GM23338 (cell line): ENCODE results near the gene CCN5. TPM values are rescaled to one million over a fixed set of nuclear protein-coding genes. Genes with fewer than 3 reads are reported as not detected.

Experiments used
- ATAC-seq: fragments of 200-7000 bp; cut with Tn5 transposase; 3 replicates; pipeline ENCODE4 v1.9.1; 2020
- DNase-seq: peaks from one replicate; pipeline ENCODE4 v3.0.0-alpha.2; 2015; ENCODE audit warnings: low spot score
- H2AFZ ChIP-seq: fragments of 200-600 bp; sonication (generic); 2 replicates; pipeline ENCODE4 v1.8.0; 2016; ENCODE audit warnings: antibody characterized with exemption, mild to moderate bottlenecking, moderate library complexity
- H3F3A ChIP-seq: fragments of 200-600 bp; sonication (generic); replicated peaks from 2 replicates; pipeline ENCODE4 v1.8.0; 2017; ENCODE audit warnings: antibody characterized with exemption, mixed run types, low read depth
- H3K27ac ChIP-seq: fragments of 200-600 bp; sonication (generic); 2 replicates; pipeline ENCODE4 v1.6.1; 2016; ENCODE audit warnings: low read depth
- H3K27me3 ChIP-seq: fragments of 200-600 bp; sonication (generic); 2 replicates; pipeline ENCODE4 v1.8.0; 2016; ENCODE audit warnings: mild to moderate bottlenecking, mixed run types, moderate library complexity; ENCODE audit not compliant: insufficient read depth
- H3K36me3 ChIP-seq: fragments of 200-600 bp; sonication (generic); 2 replicates; pipeline ENCODE4 v1.8.0; 2016; ENCODE audit warnings: mild to moderate bottlenecking; ENCODE audit not compliant: insufficient read depth
- H3K4me1 ChIP-seq: fragments of 200-600 bp; sonication (generic); 2 replicates; pipeline ENCODE4 v1.8.0; 2016; ENCODE audit warnings: mild to moderate bottlenecking, moderate library complexity; ENCODE audit not compliant: insufficient read depth
- H3K4me2 ChIP-seq: fragments of 200-600 bp; sonication (generic); 2 replicates; pipeline ENCODE4 v1.7.1; 2017; ENCODE audit warnings: mixed run types
- H3K4me3 ChIP-seq: fragments of 200-600 bp; sonication (generic); 2 replicates; pipeline ENCODE4 v1.6.1; 2016; ENCODE audit warnings: mixed run types
- H3K79me2 ChIP-seq: fragments of 200-600 bp; sonication (generic); replicated peaks from 2 replicates; pipeline ENCODE4 v1.8.0; 2017; ENCODE audit warnings: mild to moderate bottlenecking; ENCODE audit not compliant: insufficient read depth
- H3K9me2 ChIP-seq: fragments of 200-600 bp; sonication (generic); 2 replicates; pipeline ENCODE4 v1.8.0; 2017; ENCODE audit not compliant: insufficient read depth
- H4K20me1 ChIP-seq: fragments of 200-600 bp; sonication (generic); replicated peaks from 2 replicates; pipeline ENCODE4 v1.8.0; 2017; ENCODE audit warnings: mild to moderate bottlenecking; ENCODE audit not compliant: insufficient read depth
- H3K27ac Mint-ChIP-seq: 2 replicates; pipeline ENCODE4 v1.8.0; 2020; ENCODE audit warnings: inconsistent platforms, mild to moderate bottlenecking, moderate library complexity, mixed read lengths
- H3K27me3 Mint-ChIP-seq: 3 replicates; pipeline ENCODE4 v1.8.0; 2022; ENCODE audit warnings: low read depth, mild to moderate bottlenecking, moderate library complexity, mixed read lengths, inconsistent platforms; ENCODE audit not compliant: insufficient read depth, poor library complexity
- H3K36me3 Mint-ChIP-seq: 3 replicates; pipeline ENCODE4 v1.8.0; 2021; ENCODE audit warnings: low read depth, mild to moderate bottlenecking, inconsistent platforms, moderate library complexity, mixed read lengths
- H3K4me1 Mint-ChIP-seq: 3 replicates; pipeline ENCODE4 v1.8.0; 2020; ENCODE audit warnings: mild to moderate bottlenecking, inconsistent platforms, mixed read lengths
- H3K4me3 Mint-ChIP-seq: 3 replicates; pipeline ENCODE4 v1.8.0; 2021; ENCODE audit warnings: moderate library complexity, mild to moderate bottlenecking, inconsistent platforms, mixed read lengths
- H3K9me3 Mint-ChIP-seq: 3 replicates; pipeline ENCODE4 v1.8.0; 2020; ENCODE audit warnings: moderate library complexity, mild to moderate bottlenecking, inconsistent platforms, mixed read lengths
- CREB1 ChIP-seq: fragments of 250-450 bp; sonication (Bioruptor Pico); IDR thresholded peaks from 2 replicates; pipeline ENCODE4 v1.5.0; 2020; ENCODE audit warnings: low read depth, mild to moderate bottlenecking, moderate library complexity
- CTCF ChIP-seq, 2 experiments: fragments of 200-600 bp in 1 of 2; sonication (generic) in 1 of 2; conservative IDR thresholded peaks; 2 replicates each; pipeline versions ENCODE4 v1.5.1 to v1.6.1; 2016 to 2017; ENCODE audit warnings: antibody characterized with exemption in 2 of 2, low read depth in 2 of 2, mild to moderate bottlenecking in 2 of 2, moderate library complexity in 1 of 2
- ETS1 ChIP-seq: IDR thresholded peaks from 2 replicates; pipeline ENCODE4 v1.6.1; 2016; ENCODE audit warnings: antibody characterized with exemption
- EZH2 ChIP-seq: fragments of 200-600 bp; sonication (generic); IDR thresholded peaks from one replicate; pipeline ENCODE4 v1.8.0; 2017; ENCODE audit warnings: antibody characterized with exemption, mild to moderate bottlenecking, low read depth; ENCODE audit not compliant: unreplicated experiment
- EZH2phosphoT487 ChIP-seq: fragments of 200-600 bp; sonication (generic); IDR thresholded peaks from one replicate; pipeline ENCODE4 v1.8.1; 2018; ENCODE audit warnings: antibody characterized with exemption; ENCODE audit not compliant: unreplicated experiment
- JUNB ChIP-seq: IDR thresholded peaks from one replicate; pipeline ENCODE4 v1.6.1; 2016; ENCODE audit warnings: antibody characterized with exemption; ENCODE audit not compliant: unreplicated experiment
- NANOG ChIP-seq: IDR thresholded peaks from 2 replicates; pipeline ENCODE4 v1.6.1; 2016; ENCODE audit warnings: antibody characterized with exemption, borderline replicate concordance
- POLR2AphosphoS5 ChIP-seq: IDR thresholded peaks from 2 replicates; pipeline ENCODE4 v1.6.1; 2016; ENCODE audit warnings: antibody characterized with exemption, low read depth
- STAT1 ChIP-seq: IDR thresholded peaks from one replicate; pipeline ENCODE4 v1.6.1; 2016; ENCODE audit warnings: antibody characterized with exemption; ENCODE audit not compliant: unreplicated experiment
- ZNF114 ChIP-seq: fragments of 250-450 bp; sonication (Bioruptor Pico); IDR thresholded peaks from 2 replicates; pipeline ENCODE4 v1.5.0; 2020; ENCODE audit warnings: mild to moderate bottlenecking, moderate library complexity
- ZNF331 ChIP-seq: fragments of 250-450 bp; sonication (Bioruptor Pico); IDR thresholded peaks from 2 replicates; pipeline ENCODE4 v1.5.0; 2020; ENCODE audit warnings: low read depth, mild to moderate bottlenecking, moderate library complexity
- polyA plus RNA-seq: library from polyadenylated mRNA; unstranded; fragments of >200 nt; fragmentation: Nextera tagmentation; extraction: Ambion mirVana; gene quantifications from 2 replicates; pipeline ENCODE4 v1.2.1, GENCODE V29; 2016
- total RNA-seq: library from RNA; depleted of rRNA; stranded (reverse); fragments of >200 nt; shearing (Covaris generic); gene quantifications from 2 replicates; pipeline ENCODE4 v1.2.3, GENCODE V29; 2014
- TF ChIP-seq, protein P1 (sequence below): IDR thresholded peaks from one replicate; pipeline ENCODE4 v1.6.1; 2018; ENCODE audit warnings: antibody characterized with exemption; ENCODE audit not compliant: unreplicated experiment
- TF ChIP-seq, protein P2 (sequence below): fragments of 250-450 bp; sonication (Bioruptor Pico); IDR thresholded peaks from 2 replicates; pipeline ENCODE4 v1.5.0; 2020; ENCODE audit warnings: mild to moderate bottlenecking, moderate library complexity

The CCN5 gene
- total and polyA plus RNA-seq, 2 experiments from 2014 or later, result not detected

GRCh38 chr20:44762466-44763140 is 47.4 kb downstream of the CCN5 start:
- Histone ChIP-seq H4K20me1 (no peaks in the 10 kb centered on the region; the same call in 1 of the 2 replicates), H3K4me3 (no peak overlapping the region), H3K36me3 (no peaks in the 10 kb centered on the region), H3K79me2 (no peaks in the 10 kb centered on the region), H2AFZ (no peak overlapping the region), H3F3A (no peaks in the 10 kb centered on the region), H3K9me2 (no peaks in the 10 kb centered on the region), H3K4me2 (no peak overlapping the region), H3K27me3 (no peaks in the 10 kb centered on the region), H3K27ac (no peak overlapping the region), H3K4me1 (no peaks in the 10 kb centered on the region)
- ATAC-seq (no peak), DNase-seq (no peak)
- Mint-ChIP-seq H3K27me3 (peaks cover 2% of the 10 kb centered on the region), H3K4me1 (peaks cover 6% of the 10 kb centered on the region), H3K36me3 (peaks cover 3% of the 10 kb centered on the region; the same call in 1 of the 3 replicates), H3K9me3 (no peaks in the 10 kb centered on the region), H3K4me3 (no peak overlapping the region), H3K27ac (no peak overlapping the region)
- TF ChIP-seq JUNB (no peak), STAT1 (no peak), POLR2AphosphoS5 (no peak), CREB1 (CRISPR knock-in tag) (no peak), ZNF331 (no peak), EZH2 (no peak), NANOG (no peak), EZH2phosphoT487 (no peak), CTCF (conservative IDR thresholded peaks at IDR 0.05; ENCODE audit: low read depth in 2 of 2) (no peak), ETS1 (no peak), ZNF114 (CRISPR knock-in tag) (no peak)
- TF ChIP-seq, protein P1, sequence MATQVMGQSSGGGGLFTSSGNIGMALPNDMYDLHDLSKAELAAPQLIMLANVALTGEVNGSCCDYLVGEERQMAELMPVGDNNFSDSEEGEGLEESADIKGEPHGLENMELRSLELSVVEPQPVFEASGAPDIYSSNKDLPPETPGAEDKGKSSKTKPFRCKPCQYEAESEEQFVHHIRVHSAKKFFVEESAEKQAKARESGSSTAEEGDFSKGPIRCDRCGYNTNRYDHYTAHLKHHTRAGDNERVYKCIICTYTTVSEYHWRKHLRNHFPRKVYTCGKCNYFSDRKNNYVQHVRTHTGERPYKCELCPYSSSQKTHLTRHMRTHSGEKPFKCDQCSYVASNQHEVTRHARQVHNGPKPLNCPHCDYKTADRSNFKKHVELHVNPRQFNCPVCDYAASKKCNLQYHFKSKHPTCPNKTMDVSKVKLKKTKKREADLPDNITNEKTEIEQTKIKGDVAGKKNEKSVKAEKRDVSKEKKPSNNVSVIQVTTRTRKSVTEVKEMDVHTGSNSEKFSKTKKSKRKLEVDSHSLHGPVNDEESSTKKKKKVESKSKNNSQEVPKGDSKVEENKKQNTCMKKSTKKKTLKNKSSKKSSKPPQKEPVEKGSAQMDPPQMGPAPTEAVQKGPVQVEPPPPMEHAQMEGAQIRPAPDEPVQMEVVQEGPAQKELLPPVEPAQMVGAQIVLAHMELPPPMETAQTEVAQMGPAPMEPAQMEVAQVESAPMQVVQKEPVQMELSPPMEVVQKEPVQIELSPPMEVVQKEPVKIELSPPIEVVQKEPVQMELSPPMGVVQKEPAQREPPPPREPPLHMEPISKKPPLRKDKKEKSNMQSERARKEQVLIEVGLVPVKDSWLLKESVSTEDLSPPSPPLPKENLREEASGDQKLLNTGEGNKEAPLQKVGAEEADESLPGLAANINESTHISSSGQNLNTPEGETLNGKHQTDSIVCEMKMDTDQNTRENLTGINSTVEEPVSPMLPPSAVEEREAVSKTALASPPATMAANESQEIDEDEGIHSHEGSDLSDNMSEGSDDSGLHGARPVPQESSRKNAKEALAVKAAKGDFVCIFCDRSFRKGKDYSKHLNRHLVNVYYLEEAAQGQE, result no peak
- TF ChIP-seq, protein P2, sequence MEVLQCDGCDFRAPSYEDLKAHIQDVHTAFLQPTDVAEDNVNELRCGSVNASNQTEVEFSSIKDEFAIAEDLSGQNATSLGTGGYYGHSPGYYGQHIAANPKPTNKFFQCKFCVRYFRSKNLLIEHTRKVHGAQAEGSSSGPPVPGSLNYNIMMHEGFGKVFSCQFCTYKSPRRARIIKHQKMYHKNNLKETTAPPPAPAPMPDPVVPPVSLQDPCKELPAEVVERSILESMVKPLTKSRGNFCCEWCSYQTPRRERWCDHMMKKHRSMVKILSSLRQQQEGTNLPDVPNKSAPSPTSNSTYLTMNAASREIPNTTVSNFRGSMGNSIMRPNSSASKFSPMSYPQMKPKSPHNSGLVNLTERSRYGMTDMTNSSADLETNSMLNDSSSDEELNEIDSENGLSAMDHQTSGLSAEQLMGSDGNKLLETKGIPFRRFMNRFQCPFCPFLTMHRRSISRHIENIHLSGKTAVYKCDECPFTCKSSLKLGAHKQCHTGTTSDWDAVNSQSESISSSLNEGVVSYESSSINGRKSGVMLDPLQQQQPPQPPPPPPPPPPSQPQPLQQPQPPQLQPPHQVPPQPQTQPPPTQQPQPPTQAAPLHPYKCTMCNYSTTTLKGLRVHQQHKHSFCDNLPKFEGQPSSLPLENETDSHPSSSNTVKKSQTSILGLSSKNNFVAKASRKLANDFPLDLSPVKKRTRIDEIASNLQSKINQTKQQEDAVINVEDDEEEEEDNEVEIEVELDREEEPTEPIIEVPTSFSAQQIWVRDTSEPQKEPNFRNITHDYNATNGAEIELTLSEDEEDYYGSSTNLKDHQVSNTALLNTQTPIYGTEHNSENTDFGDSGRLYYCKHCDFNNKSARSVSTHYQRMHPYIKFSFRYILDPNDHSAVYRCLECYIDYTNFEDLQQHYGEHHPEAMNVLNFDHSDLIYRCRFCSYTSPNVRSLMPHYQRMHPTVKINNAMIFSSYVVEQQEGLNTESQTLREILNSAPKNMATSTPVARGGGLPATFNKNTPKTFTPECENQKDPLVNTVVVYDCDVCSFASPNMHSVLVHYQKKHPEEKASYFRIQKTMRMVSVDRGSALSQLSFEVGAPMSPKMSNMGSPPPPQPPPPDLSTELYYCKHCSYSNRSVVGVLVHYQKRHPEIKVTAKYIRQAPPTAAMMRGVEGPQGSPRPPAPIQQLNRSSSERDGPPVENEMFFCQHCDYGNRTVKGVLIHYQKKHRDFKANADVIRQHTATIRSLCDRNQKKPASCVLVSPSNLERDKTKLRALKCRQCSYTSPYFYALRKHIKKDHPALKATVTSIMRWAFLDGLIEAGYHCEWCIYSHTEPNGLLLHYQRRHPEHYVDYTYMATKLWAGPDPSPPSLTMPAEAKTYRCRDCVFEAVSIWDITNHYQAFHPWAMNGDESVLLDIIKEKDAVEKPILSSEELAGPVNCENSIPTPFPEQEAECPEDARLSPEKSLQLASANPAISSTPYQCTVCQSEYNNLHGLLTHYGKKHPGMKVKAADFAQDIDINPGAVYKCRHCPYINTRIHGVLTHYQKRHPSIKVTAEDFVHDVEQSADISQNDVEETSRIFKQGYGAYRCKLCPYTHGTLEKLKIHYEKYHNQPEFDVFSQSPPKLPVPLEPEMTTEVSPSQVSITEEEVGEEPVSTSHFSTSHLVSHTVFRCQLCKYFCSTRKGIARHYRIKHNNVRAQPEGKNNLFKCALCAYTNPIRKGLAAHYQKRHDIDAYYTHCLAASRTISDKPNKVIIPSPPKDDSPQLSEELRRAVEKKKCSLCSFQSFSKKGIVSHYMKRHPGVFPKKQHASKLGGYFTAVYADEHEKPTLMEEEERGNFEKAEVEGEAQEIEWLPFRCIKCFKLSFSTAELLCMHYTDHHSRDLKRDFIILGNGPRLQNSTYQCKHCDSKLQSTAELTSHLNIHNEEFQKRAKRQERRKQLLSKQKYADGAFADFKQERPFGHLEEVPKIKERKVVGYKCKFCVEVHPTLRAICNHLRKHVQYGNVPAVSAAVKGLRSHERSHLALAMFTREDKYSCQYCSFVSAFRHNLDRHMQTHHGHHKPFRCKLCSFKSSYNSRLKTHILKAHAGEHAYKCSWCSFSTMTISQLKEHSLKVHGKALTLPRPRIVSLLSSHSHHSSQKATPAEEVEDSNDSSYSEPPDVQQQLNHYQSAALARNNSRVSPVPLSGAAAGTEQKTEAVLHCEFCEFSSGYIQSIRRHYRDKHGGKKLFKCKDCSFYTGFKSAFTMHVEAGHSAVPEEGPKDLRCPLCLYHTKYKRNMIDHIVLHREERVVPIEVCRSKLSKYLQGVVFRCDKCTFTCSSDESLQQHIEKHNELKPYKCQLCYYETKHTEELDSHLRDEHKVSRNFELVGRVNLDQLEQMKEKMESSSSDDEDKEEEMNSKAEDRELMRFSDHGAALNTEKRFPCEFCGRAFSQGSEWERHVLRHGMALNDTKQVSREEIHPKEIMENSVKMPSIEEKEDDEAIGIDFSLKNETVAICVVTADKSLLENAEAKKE (CRISPR knock-in tag), result no peak
